Measurements from ENCODE around the gene CYP24A1. TPM values are rescaled to one million over a fixed set of nuclear protein-coding genes. Genes with fewer than 3 reads are reported as not detected.

Gene CYP24A1
- total and polyA plus RNA-seq, 2 of the 13 experiments (the other 11 are each of a cell fraction or from before 2014, with no cell fraction given), result 9.4 to 32.7 TPM

DNA sequence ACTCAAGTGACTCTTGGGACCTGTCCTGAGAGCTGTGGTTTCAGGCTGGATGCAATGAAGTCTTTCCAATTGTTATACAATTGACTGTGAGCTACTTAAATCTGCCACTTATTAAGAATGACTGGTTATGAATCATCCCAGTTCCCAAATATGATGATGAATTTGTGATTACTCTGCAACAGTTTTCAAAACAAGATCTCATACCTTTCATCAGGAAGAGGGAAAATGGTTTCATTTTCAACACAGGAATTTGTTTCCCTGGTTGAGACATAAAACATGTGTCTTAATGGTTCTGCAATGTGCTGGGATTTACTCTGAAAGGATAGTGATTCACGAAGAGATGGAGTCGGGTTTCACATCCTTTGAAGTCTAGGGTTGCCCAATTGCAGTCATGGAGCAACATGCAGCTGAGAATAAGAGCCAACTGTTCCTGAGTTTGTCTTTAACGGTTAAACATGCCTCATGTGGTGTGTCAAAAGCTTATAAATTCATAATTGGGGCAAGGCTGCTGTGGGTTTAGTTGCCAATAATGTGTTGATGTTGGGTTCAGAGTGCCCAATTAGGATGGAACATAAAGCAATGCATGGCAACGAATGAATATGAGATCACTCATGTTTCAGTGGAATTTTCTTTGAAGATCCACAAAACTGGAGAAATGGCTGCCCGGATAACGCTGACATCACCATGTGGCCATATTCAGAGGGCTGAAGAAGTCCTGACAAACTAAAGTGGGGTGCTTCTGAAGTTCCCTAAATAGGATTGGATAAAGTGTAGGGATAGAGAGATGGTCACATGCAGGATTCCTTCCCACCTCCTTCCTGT is 41.0 kb downstream of the CYP24A1 start (continued):
- TF ChIP-seq ARID4A (CRISPR knock-in tag; IDR thresholded peaks at IDR 0.05; ENCODE audit: borderline replicate concordance) (peak; percentile 73; the same call in 1 of the 2 replicates), RFXANK (CRISPR knock-in tag; IDR thresholded peaks at IDR 0.05) (0 out of 2 replicates have a peak, but pooled peaks have one; percentile 57), ZNF317 (CRISPR knock-in tag; IDR thresholded peaks at IDR 0.05) (peak; percentile 78), SPEN (CRISPR knock-in tag; IDR thresholded peaks at IDR 0.05; ENCODE audit: low read depth) (0 out of 2 replicates have a peak, but pooled peaks have one; percentile 36), ZBTB3 (CRISPR knock-in tag; IDR thresholded peaks at IDR 0.05; ENCODE audit: borderline replicate concordance, low read depth) (0 out of 2 replicates have a peak, but pooled peaks have one; percentile 6), NR1H2 (CRISPR knock-in tag; IDR thresholded peaks at IDR 0.05; ENCODE audit: borderline replicate concordance, low read depth) (no peak), ZNF547 (CRISPR knock-in tag; IDR thresholded peaks at IDR 0.05) (0 out of 2 replicates have a peak, but pooled peaks have one; percentile 18), MED13 (CRISPR knock-in tag; IDR thresholded peaks at IDR 0.05) (peak; percentile 79; the same call in 1 of the 2 replicates), ZNF781 (CRISPR knock-in tag; IDR thresholded peaks at IDR 0.05; ENCODE audit: borderline replicate concordance, not compliant biosample characterization) (no peak), TCF7 (IDR thresholded peaks at IDR 0.05; ENCODE audit: low read depth) (peak; percentile 98), ZNF574 (CRISPR knock-in tag; IDR thresholded peaks at IDR 0.05) (peak; percentile 57), KDM1A (CRISPR knock-in tag; IDR thresholded peaks at IDR 0.05) (peak; percentile 63; the same call in 1 of the 2 replicates), ATF1 (CRISPR knock-in tag; IDR thresholded peaks at IDR 0.05) (peak; percentile 79), ZNF792 (CRISPR knock-in tag; IDR thresholded peaks at IDR 0.05) (peak; percentile 81; the same call in 1 of the 2 replicates), FOXO1 (CRISPR knock-in tag; IDR thresholded peaks at IDR 0.05) (peak; percentile 88; the same call in 1 of the 2 replicates)
- TF ChIP-seq, protein P1, sequence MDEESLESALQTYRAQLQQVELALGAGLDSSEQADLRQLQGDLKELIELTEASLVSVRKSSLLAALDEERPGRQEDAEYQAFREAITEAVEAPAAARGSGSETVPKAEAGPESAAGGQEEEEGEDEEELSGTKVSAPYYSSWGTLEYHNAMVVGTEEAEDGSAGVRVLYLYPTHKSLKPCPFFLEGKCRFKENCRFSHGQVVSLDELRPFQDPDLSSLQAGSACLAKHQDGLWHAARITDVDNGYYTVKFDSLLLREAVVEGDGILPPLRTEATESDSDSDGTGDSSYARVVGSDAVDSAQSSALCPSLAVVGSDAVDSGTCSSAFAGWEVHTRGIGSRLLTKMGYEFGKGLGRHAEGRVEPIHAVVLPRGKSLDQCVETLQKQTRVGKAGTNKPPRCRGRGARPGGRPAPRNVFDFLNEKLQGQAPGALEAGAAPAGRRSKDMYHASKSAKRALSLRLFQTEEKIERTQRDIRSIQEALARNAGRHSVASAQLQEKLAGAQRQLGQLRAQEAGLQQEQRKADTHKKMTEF (CRISPR knock-in tag; IDR thresholded peaks at IDR 0.05), result peak; percentile 87
- TF ChIP-seq, protein P2, sequence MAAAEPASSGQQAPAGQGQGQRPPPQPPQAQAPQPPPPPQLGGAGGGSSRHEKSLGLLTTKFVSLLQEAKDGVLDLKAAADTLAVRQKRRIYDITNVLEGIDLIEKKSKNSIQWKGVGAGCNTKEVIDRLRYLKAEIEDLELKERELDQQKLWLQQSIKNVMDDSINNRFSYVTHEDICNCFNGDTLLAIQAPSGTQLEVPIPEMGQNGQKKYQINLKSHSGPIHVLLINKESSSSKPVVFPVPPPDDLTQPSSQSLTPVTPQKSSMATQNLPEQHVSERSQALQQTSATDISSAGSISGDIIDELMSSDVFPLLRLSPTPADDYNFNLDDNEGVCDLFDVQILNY (CRISPR knock-in tag; conservative IDR thresholded peaks at IDR 0.05), result no peak
